GM13977 (cell line): ENCODE results near the gene MAT2B.

Experiments
- DNase-seq: peaks from one replicate; pipeline ENCODE4 v3.0.0; 2012; ENCODE audit warnings: low spot score
- in situ Hi-C: fragments of 300-500 bp; cut with MboI; formaldehyde crosslinking; loops from one replicate; pipeline ENCODE4 v1.12.0; 2022; ENCODE audit warnings: low sequenced_read_pairs, low pct_unique_long_range_greater_than_20kb, mixed read lengths, inconsistent platforms; ENCODE audit not compliant: unreplicated experiment
- TF ChIP-seq, protein P1 (sequence below): IDR thresholded peaks from 2 replicates; pipeline ENCODE4 v1.5.1; 2012; ENCODE audit warnings: mild to moderate bottlenecking, control low read depth; ENCODE audit not compliant: insufficient read depth; ENCODE audit errors: extremely low read depth, missing control alignments

MAT2B gene

DNA sequence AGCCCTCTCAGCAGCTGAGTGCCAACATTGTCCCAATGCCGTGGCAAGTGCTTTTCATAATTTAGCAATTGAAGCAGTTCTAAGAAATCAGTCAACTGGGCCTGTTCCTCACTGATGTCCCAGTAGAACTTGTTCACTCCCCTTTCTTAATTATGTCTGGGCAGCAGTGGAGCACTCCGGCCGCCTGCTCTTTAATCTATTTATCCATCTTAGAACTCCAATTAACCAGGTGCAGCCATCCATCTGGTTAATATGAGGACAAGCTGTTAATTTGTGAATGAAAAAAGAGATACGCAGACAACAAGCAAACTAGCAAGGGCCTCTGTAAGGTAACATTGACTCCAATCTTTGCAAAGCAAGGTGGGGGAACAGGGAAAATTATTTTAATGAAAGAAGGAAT lies 39.4 kb downstream of the MAT2B start:
- TF ChIP-seq, protein P1, sequence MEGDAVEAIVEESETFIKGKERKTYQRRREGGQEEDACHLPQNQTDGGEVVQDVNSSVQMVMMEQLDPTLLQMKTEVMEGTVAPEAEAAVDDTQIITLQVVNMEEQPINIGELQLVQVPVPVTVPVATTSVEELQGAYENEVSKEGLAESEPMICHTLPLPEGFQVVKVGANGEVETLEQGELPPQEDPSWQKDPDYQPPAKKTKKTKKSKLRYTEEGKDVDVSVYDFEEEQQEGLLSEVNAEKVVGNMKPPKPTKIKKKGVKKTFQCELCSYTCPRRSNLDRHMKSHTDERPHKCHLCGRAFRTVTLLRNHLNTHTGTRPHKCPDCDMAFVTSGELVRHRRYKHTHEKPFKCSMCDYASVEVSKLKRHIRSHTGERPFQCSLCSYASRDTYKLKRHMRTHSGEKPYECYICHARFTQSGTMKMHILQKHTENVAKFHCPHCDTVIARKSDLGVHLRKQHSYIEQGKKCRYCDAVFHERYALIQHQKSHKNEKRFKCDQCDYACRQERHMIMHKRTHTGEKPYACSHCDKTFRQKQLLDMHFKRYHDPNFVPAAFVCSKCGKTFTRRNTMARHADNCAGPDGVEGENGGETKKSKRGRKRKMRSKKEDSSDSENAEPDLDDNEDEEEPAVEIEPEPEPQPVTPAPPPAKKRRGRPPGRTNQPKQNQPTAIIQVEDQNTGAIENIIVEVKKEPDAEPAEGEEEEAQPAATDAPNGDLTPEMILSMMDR: no peak
- in situ Hi-C loops: no loop called here
- DNase-seq: no peak

- no peak for DNase-seq
- TF ChIP-seq, protein P1: no peak
- in situ Hi-C loops: no loop called here
Observed at GRCh38 chr5:163548649-163549048, 43.2 kb downstream of the MAT2B start.

DNA sequence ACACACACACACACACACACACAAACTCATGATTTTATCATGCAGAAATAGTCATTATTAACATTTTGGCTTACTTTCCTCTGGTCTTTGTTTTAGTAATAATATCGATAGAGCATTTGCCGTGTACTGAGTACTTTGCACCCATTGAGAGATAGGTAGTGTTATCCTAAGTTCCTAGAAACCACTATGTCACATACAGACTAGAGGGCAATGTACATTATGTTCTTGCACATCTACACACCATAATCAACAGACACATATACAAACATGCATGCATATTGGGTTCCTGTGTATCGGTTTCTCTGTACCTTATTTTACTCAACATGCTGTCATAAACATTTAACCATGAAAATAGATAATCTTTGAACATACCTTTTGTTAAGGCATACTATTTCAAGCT lies 45.7 kb downstream of the MAT2B start:
- TF ChIP-seq, protein P1: no peak
- in situ Hi-C loops: loop anchor here (25.0 kb wide), 1 partner anchor 961 kb away; no protein-coding TSS in a partner anchor
- DNase-seq: no peak

DNA sequence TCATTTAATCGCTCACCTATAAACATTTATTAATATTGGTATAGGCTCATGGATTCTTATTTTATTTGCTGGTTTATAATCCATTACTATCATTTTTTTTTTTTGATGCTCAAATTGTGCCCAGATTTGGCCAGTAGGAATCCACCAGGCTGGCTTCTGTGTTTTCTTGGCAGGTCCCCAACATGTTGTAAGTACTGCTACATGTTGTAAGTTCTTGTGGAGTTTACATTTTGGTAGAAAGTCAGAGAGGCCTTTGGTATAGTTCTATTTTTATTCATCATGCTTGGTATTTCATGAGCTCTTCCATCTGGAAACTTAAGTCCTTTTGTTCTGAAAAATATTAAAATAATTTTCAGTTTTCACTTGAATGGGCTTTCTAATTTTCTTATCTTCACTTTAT lies 47.1 kb downstream of the MAT2B start:
- no peak for DNase-seq
- TF ChIP-seq, protein P1: no peak
- in situ Hi-C loops: loop anchor here (25.0 kb wide), 1 partner anchor 960 kb away; no protein-coding TSS in a partner anchor

DNA sequence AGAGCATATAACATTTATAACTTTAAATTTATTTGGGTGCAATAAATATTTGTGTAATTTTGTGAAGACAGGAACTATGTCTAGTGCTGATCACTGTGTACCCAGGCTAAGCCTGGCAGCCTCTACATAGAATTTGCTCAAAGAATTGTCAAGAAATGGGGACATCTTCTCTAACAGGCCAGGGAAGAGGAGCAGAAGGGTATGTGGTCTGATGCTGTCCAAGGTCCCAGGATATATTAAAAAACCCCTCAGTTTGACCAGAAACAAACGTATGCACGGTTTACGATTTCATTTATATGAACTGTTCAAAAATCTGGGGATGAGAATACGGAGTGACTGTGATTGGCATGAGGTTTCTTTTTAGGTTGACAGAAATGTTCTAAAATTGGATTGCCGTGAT lies 55.9 kb downstream of the MAT2B start:
- TF ChIP-seq, protein P1: no peak

GRCh38 chr5:163562071-163562470 lies 56.7 kb downstream of the MAT2B start:
- in situ Hi-C loops: loop anchor here (25.0 kb wide), 1 partner anchor 950 kb away; no protein-coding TSS in a partner anchor
- TF ChIP-seq, protein P1: no peak

More for the DNA sequence above, 55.9 kb downstream of the MAT2B start:
- in situ Hi-C loops: loop anchor here (25.0 kb wide), 1 partner anchor 951 kb away; no protein-coding TSS in a partner anchor
- DNase-seq: no peak

More at GRCh38 chr5:163562071-163562470, 56.7 kb downstream of the MAT2B start:
- no peak for DNase-seq
